Stomach (tissue), 4 donors: ENCODE measurements around the gene ATG14.

ENCODE experiments used
- CTCF ChIP-seq, 7 experiments: fragments of 450-650 bp in 4 of 7; fragments of 200-600 bp in 3 of 7; sonication (generic) in 3 of 7; IDR thresholded peaks; one replicate each; pipeline ENCODE4 v1.5.1; 2016 to 2019; ENCODE audit warnings: antibody characterized with exemption in 7 of 7, control low read depth in 2 of 7, mild to moderate bottlenecking in 1 of 7
- POLR2A ChIP-seq, 4 donors: fragments of 450-650 bp; IDR thresholded peaks; one replicate each; pipeline ENCODE4 v1.6.1; 2016; ENCODE audit warnings: antibody characterized with exemption in 4 of 4, control low read depth in 2 of 4, mild to moderate bottlenecking in 1 of 4, moderate library complexity in 1 of 4

DNA sequence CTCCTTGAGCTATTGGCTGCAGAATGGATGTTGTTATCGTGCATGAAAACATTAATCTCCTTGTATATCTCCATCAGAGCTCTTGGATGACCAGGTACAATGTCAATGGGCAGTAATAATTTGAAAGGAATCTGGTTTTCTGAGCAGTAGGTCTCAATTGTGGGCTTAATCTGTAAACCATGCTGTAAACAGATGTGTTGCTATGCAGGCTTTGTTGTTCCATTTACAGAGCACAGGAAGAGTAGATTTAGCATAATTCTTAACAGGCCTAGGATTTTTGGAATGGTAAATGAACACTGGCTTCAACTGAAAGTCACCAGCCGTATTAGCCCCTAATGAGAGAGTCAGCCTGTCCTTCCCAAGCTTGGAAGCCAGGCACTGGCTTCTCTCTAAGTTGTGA, 50.4 kb downstream of the ATG14 start:
- TF ChIP-seq CTCF (IDR thresholded peaks at IDR 0.05): no peak
- TF ChIP-seq POLR2A (IDR thresholded peaks at IDR 0.05): no peak
